Activated B cell treated with CpG ODN at 0.5 μM for 24 hours (primary cell): ENCODE results near the gene RNF13. TPM values are rescaled to one million over a fixed set of nuclear protein-coding genes. Genes with fewer than 3 reads are reported as not detected.

Experiments
- ATAC-seq: fragments of 200-7000 bp; cut with Tn5 transposase; one replicate; pipeline ENCODE4 v1.10.0; 2021; ENCODE audit warnings: low read depth, mild to moderate bottlenecking, moderate library complexity
- CTCF ChIA-PET: fragments of 350-600 bp; sonication (Branson Sonifier 250); formaldehyde crosslinking; loops from one replicate; lab custom pipeline; 2021; ENCODE audit warnings: antibody characterized with exemption; lab: Charles Lee
- POLR2A ChIA-PET: fragments of 350-600 bp; sonication (Branson Sonifier 250); formaldehyde crosslinking; loops from one replicate; lab custom pipeline; 2021; ENCODE audit warnings: antibody characterized with exemption; lab: Charles Lee
- DNase-seq: peaks from one replicate; pipeline ENCODE4 v3.0.0; 2022
- H3K27ac Mint-ChIP-seq: one replicate; pipeline ENCODE4 v1.8.0; 2020; ENCODE audit warnings: mixed read lengths
- H3K27me3 Mint-ChIP-seq: one replicate; pipeline ENCODE4 v1.8.0; 2021; ENCODE audit warnings: mixed read lengths
- H3K36me3 Mint-ChIP-seq: one replicate; pipeline ENCODE4 v1.8.0; 2021; ENCODE audit warnings: low read depth, mixed read lengths
- H3K4me1 Mint-ChIP-seq: one replicate; pipeline ENCODE4 v1.8.0; 2021; ENCODE audit warnings: mixed read lengths
- H3K4me3 Mint-ChIP-seq: one replicate; pipeline ENCODE4 v1.8.0; 2020; ENCODE audit warnings: mild to moderate bottlenecking, mixed read lengths
- H3K9me3 Mint-ChIP-seq: one replicate; pipeline ENCODE4 v1.8.0; 2020; ENCODE audit warnings: mixed read lengths
- CTCF ChIP-seq: fragments of 200-600 bp; IDR thresholded peaks from one replicate; pipeline ENCODE4 v1.8.0; 2022; ENCODE audit warnings: antibody characterized with exemption, mild to moderate bottlenecking
- intact Hi-C: fragments of 100-400 bp; cut with micrococcal nuclease; formaldehyde crosslinking; loops from one replicate; pipeline ENCODE4 v1.15.1; 2024
- total RNA-seq: library from RNA; stranded (reverse); gene quantifications from 2 replicates; pipeline ENCODE4 v1.2.3, GENCODE V29; 2022

RNF13 gene
- total RNA-seq: 57.6 and 59.6 TPM in 2 replicates

DNA sequence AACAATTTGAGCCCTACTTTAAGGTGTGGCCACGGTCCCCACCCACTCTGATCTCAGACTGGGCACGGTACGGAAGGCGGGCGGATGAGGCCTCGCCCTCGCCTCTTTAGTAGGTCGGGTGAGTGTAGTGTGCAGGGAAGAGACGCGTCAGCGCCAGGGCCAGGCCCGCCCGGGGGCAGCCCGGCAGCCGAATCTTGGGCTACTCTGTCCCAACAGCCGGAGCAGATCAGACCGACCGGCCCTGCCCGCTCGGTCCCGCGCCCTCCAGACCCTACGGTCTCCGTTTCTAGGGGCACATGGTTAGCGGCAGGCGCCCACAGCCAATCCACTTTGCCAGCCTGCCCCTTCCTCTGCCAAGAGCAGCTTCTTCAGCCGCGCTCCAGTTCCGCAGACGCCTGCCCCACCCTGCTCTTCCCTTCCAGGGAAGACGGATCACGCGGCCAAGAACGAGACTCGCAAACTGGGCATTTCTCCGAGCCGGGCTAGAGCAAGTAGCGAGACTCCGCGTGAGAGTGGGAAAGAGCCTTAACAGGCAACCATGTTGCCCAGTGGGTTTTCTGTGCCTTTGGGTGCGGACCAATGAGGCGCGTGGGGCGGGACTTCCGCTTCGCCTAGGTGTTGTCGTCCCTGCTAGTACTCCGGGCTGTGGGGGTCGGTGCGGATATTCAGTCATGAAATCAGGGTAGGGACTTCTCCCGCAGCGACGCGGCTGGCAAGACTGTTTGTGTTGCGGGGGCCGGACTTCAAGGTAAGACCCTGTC, at the start of gene RNF13:
TSS of gene RNF13 (plus strand) at position 610 of the 761 bp plus-strand sequence. CDS start 32,812 bp downstream, outside the sequence.
- intact Hi-C loops: loop anchor here (1.0 to 10.0 kb wide), 12 partner anchors 47 to 950 kb away; partner anchors contain the start of genes COMMD2, EIF2A, ERICH6 and GYG1
- peak within 1 kb of the TSS; percentile 100 for H3K27ac Mint-ChIP-seq
- no peaks in the 10 kb centered on the region for H3K9me3 Mint-ChIP-seq
- no peak for TF ChIP-seq CTCF
- peaks cover 18% of the 10 kb centered on the region for H3K36me3 Mint-ChIP-seq
- peak; percentile 88 for ATAC-seq
- CTCF ChIA-PET: interaction anchor here (2.2 kb wide), 1 partner anchor 60 kb away, joined by 7 read pairs; the partner anchor contains the start of gene COMMD2
- H3K4me1 Mint-ChIP-seq: peaks cover 53% of the 10 kb centered on the region
- POLR2A ChIA-PET: interaction anchor here (0.9 to 3.0 kb wide), 5 partner anchors 41 to 790 kb away, joined by 3 to 23 read pairs (median 3); partner anchors contain the start of genes COMMD2, PFN2, SELENOT and TSC22D2
- peak within 1 kb of the TSS; percentile 99 for H3K4me3 Mint-ChIP-seq
- peaks cover 3% of the 10 kb centered on the region for H3K27me3 Mint-ChIP-seq
- peak; percentile 87 for DNase-seq

- DNase-seq (no peak), ATAC-seq (no peak)
- intact Hi-C loops: no loop called here
- Mint-ChIP-seq H3K27me3 (peaks cover 19% of the 10 kb centered on the region), H3K27ac (no peak overlapping the region), H3K36me3 (no peaks in the 10 kb centered on the region), H3K4me1 (no peaks in the 10 kb centered on the region), H3K9me3 (no peaks in the 10 kb centered on the region), H3K4me3 (no peak overlapping the region)
- TF ChIP-seq CTCF: no peak
- CTCF ChIA-PET: interaction anchor here (1.8 kb wide), 1 partner anchor 45 kb away, joined by 6 read pairs; no protein-coding TSS in a partner anchor
- POLR2A ChIA-PET: no interaction called here
Observed at GRCh38 chr3:149763565-149764195, 49.3 kb upstream of the RNF13 start.

DNA sequence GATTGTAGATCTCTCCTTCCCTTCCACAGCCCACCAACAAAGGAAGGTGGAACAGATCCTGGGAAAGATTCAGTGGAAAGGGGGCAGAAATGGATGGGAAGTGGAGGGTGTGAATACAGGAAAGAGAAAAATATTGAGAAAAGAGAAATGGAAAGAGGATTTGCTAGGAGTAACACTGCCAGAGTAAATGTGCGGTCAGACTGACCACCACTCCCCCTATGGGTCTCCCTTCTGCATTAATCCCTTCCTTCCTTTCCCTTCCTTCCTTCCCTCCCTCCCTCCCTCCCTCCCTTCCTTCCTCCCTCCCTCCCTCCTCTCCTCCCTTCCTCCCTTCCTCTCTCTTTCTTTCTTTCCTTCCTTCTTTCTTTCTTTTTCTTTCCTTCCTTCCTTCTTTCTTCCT, 48.7 kb upstream of the RNF13 start:
- Mint-ChIP-seq H3K36me3 (no peaks in the 10 kb centered on the region), H3K4me1 (no peaks in the 10 kb centered on the region), H3K27ac (no peak overlapping the region), H3K9me3 (no peaks in the 10 kb centered on the region), H3K4me3 (no peak overlapping the region), H3K27me3 (peaks cover 16% of the 10 kb centered on the region)
- ATAC-seq (no peak), DNase-seq (no peak)
- intact Hi-C loops: no loop called here
- no peak for TF ChIP-seq CTCF
- POLR2A ChIA-PET: no interaction called here
- CTCF ChIA-PET: interaction anchor here (0.7 to 1.8 kb wide), 2 partner anchors 12 to 44 kb away, joined by 3 to 6 read pairs; partner anchors contain the start of gene COMMD2

DNA sequence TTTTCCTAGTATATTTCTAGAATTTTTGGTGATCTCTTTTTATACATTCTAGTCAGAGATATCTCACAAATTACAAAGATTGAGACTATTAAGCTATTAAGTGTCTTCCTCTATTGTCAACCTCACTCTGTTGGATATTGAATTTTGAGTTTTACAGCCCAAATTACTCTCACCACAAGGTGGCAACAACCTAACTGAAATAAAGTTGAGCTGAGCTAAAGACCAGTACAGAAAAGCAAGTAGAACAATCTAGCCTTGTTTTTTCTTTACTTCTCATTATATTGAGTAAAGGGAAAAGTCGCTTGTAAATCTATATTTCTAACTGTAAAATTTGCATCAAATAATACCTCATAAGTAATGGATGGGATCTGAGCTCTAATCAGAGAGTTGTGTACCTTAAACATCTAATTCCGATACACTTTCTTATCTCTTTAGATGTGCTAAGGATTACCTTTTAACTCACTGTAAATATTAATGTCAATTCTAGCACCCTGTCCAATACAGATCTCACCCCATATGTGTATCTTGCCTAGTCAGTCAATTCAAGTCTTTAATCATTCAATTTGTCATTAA, 47.2 kb upstream of the RNF13 start:
- Mint-ChIP-seq H3K27me3 (peaks cover 12% of the 10 kb centered on the region), H3K36me3 (no peaks in the 10 kb centered on the region), H3K27ac (no peak overlapping the region), H3K4me3 (no peak overlapping the region), H3K9me3 (no peaks in the 10 kb centered on the region), H3K4me1 (no peaks in the 10 kb centered on the region)
- POLR2A ChIA-PET: interaction anchor here (1.0 kb wide), 1 partner anchor 42 kb away, joined by 4 read pairs; no protein-coding TSS in a partner anchor
- CTCF ChIA-PET: interaction anchor here (0.6 to 3.7 kb wide), 16 partner anchors 10 to 455 kb away, joined by 3 to 40 read pairs (median 4); partner anchors contain the start of gene COMMD2
- no peak for DNase-seq
- no peak for TF ChIP-seq CTCF
- intact Hi-C loops: loop anchor here (1.0 kb wide), 5 partner anchors 42 to 455 kb away; no protein-coding TSS in a partner anchor
- ATAC-seq: no peak
